ENCODE results near the gene PLA2G12A. TPM values are rescaled to one million over a fixed set of nuclear protein-coding genes. Genes with fewer than 3 reads are reported as not detected.

The PLA2G12A gene
- total and polyA plus RNA-seq, 2 donors (not counting 3 experiments of a cell fraction or from before 2014, with no cell fraction given), result 21.6 to 27.1 TPM

- BruUV-seq (replicated peaks), result no TSS peak
Measured at GRCh38 chr4:109672169-109672930, 57.5 kb downstream of the PLA2G12A start.

More at GRCh38 chr4:109672169-109672930, 57.5 kb downstream of the PLA2G12A start:
- Histone ChIP-seq H3K9me3 (replicated peaks; ENCODE audit: control insufficient read depth, insufficient read depth, low read length) (no peaks in the 10 kb centered on the region), H3K27me3 (ENCODE audit: control insufficient read depth in 2 of 2, insufficient read depth in 2 of 2, low read length in 2 of 2) (no peaks in the 10 kb centered on the region), H4K20me1 (replicated peaks; ENCODE audit: control insufficient read depth, extremely low read depth, insufficient read depth, low read length) (no peaks in the 10 kb centered on the region), H3K4me1 (ENCODE audit: control insufficient read depth, extremely low read depth, insufficient read depth, low read length) (no peaks in the 10 kb centered on the region), H3K9me1 (replicated peaks; ENCODE audit: control insufficient read depth, extremely low read depth, insufficient read depth, low read length) (no peaks in the 10 kb centered on the region), H3K4me3 (replicated peaks in 1 of 3; ENCODE audit: insufficient read depth in 1 of 3, low read depth in 1 of 3, low read length in 3 of 3) (no peak overlapping the region), H3K36me3 (ENCODE audit: control insufficient read depth in 2 of 2, extremely low read depth in 1 of 2, insufficient read depth in 2 of 2, low read length in 2 of 2) (no peaks in the 10 kb centered on the region), H3K79me2 (ENCODE audit: control insufficient read depth, insufficient read depth, low read length) (no peaks in the 10 kb centered on the region), H3K27ac (ENCODE audit: insufficient read depth, low read depth, low read length) (no peak overlapping the region), H2AFZ (ENCODE audit: low read depth, low read length) (no peak overlapping the region), H3K9ac (replicated peaks; ENCODE audit: extremely low read depth, insufficient read depth, low read length) (no peak overlapping the region), H3K4me2 (ENCODE audit: insufficient read depth, low read length) (no peak overlapping the region)
- dilution Hi-C loops (cut with MboI; ENCODE audit: extremely low pct_ligation_motif_present, low sequenced_read_pairs), result no loop called here
- intact Hi-C loops (cut with micrococcal nuclease), result no loop called here
- no peak for DNase-seq (ENCODE audit: low read depth, low spot score)
- ChIA-PET CTCF (interaction anchor here (1.0 kb wide), 1 partner anchor 10 kb away, joined by 3 read pairs; no protein-coding TSS in a partner anchor), POLR2A (no interaction called here)
- TF ChIP-seq EZH2 (IDR thresholded peaks at IDR 0.05; ENCODE audit: borderline replicate concordance, low read depth, low read length, severe bottlenecking) (no peak), POLR2A (IDR thresholded peaks at IDR 0.05; ENCODE audit: low read depth, low read length) (no peak), FOS (IDR thresholded peaks at IDR 0.05; ENCODE audit: borderline replicate concordance, insufficient read depth, low read length) (no peak), JUN (IDR thresholded peaks at IDR 0.05; ENCODE audit: borderline replicate concordance, insufficient read depth, insufficient read length, low read depth) (no peak), MYC (IDR thresholded peaks at IDR 0.05; ENCODE audit: low read depth, low read length) (no peak), POLR2AphosphoS5 (IDR thresholded peaks at IDR 0.05; ENCODE audit: insufficient read depth, low read depth, low read length) (no peak), CTCF (IDR thresholded peaks at IDR 0.05; ENCODE audit: extremely low read depth in 1 of 2, insufficient read depth in 1 of 2, low read depth in 1 of 2, low read length in 2 of 2) (no peak), GATA2 (IDR thresholded peaks at IDR 0.05; ENCODE audit: insufficient read depth, insufficient read length, low read depth, low read length) (no peak), MAX (IDR thresholded peaks at IDR 0.05; ENCODE audit: insufficient read depth, insufficient read length) (no peak)
- FAIRE-seq, result no peak

Data from endothelial cell of umbilical vein (primary cell).